ENCODE results near the gene ZNF598.

The ZNF598 gene

GRCh38 chr16:2009791-2010510 lies at the start of gene ZNF598:
ZNF598 (minus strand) TSS chr16:2009821.
- DNase-seq = peak; percentile 76 to 79

DNA sequence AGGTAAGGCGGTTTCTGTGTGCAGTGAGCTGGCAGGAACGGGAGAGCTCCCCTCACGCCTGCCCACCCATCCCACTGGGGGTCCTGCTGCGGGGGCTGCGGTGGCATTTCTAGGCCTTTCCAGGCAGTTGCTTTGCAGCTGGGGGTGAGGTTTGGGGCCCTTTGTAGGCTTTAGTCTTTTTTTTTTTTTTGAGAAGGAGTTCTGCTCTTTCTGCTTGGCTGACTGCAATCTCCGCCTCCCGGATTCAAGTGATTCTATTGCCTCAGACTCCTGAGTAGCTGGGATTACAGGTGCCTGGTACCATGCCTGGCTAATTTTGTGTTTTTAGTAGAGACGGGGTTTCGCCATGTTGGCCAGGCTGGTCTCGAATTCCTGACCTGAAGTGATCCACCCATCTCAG lies 49.3 kb upstream of the ZNF598 start:
- no peak for DNase-seq

DNA sequence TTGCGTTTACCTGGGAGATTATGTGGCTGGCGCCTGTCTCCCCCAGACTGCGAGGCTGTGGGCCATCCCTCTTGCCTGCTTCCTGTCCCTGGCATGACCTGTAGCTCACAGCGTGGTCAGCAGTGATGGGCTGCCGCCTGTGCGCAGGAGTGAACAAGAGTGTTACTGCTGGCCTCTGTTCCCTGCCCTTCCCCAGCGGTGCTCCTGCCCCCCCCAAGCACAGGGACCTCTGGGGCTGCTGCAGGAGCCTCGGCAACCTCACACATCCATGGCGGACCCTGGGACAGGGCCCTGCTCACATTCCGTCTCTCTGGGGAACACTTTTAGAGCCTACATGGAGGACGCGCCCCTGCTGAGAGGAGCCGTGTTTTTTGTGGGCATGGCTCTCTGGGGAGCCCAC lies 48.8 kb upstream of the ZNF598 start:
- no peak for DNase-seq

DNA sequence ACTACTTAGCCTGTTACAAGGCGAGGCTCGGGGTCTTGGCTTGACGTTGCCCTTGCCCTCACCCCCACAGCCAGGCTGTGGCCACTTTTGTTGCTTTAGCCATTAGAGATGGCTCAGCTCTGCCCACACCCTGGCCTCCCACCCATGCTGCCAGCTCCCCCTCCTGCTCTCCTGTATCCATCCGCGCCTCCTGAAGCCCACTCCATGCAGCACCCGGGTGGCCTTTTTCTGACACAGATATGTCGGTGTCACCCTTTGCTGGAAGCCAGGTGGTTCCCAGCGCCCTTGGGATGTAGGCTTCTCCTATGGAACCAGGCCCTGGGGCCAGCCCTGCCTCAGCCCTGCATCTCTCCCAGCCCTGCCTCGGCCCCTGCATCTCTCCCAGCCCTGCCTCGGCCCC lies 47.8 kb upstream of the ZNF598 start:
- no peak for DNase-seq

- no peak for DNase-seq
Observed at GRCh38 chr16:2056681-2057407, 47.2 kb upstream of the ZNF598 start.

DNA sequence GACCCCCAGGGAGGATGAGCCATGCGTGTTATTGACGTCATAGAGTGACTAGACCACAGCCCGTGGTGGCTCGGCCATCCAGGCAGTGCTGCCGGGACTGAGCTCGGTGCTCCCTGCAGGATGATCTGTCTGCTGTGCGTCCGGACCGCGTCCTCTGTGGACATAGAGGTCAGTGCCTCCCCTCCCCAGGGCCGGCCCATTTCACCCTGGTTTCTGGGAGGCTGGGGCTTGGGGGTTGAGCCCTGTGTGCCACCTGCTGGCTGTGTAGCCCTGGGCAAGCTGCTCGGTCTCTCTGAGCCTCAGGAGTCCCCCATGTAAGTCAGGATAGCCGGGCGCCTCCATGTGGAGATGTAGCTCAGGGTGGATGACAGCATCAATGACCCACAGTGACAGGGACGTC lies 46.5 kb upstream of the ZNF598 start:
- no peak for DNase-seq

DNA sequence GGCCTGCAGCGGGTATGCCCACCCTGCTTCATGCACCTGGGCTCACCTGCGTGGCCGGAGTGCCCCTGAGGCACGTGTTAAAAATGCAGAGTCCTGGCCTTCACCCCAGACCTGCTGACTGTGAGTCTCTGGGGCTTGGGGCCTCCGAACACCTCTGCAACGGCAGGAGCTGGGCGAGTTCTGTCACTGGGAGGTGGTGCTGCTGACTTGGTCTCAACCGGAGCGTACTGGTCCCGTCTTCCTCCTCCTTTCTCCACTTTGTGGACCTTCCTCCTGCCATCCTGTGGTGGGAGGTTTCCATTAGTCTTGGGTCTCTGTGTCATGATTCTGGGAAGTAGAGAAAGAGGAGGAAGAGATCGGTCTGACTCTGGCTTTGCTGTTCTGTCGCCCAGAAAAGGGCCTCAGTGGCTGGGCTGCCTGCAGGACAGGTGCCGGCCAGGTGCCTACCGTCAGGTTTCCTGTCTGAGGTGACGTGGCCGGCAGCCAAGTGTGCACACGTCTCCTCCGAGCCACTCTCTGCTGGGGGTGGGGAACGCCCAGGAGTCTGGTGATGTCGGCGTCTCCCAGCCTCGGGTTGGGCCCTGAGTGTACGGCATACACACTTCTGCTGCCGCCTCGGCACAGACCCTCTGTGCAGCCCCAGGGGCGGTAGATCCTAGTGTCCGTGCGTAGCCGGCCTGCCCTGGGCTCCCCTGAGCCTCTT lies 45.1 kb upstream of the ZNF598 start:
- no peak for DNase-seq

DNA sequence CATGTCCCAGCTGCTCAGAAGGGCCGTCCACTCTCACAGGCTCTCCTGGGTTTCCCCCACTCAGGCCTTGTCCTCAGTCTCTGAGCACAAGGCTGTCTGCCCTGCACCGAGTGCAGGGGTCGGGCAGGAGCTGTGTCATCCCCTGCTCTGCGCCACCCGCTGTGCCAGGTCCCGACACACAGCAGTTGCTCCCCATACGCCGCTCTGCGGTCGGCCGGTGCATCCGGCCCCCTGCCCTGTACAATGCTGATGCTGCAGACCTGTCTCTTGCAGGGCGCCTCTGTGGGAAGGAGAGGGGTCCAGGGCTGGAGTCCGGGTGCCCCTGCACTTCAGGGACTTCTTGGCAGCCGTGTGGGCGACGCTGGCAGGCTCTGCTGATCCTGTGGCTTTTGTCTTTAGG lies 44.3 kb upstream of the ZNF598 start:
- DNase-seq = no peak

DNA sequence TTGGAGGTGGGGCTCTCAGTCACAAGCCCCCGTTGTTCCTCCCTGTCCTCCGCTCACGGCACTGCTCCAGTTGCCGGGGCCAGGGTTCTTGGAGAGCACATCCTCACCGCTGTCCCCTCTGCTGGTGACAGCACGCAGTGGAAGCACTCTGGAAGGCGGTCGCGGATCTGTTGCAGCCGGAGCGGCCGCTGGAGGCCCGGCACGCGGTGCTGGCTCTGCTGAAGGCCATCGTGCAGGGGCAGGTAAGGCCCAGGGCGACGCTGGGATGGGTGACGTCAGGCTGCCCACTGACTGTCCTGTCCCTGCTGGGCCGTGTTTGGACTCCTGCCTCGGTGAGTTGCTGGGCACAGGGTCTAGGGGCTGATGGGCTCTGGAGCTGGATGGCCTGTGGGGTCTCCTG lies 43.6 kb upstream of the ZNF598 start:
- no peak for DNase-seq

- peak; percentile 25 to 29 for DNase-seq
Observed at GRCh38 chr16:2048116-2048543, 38.5 kb upstream of the ZNF598 start.

DNA sequence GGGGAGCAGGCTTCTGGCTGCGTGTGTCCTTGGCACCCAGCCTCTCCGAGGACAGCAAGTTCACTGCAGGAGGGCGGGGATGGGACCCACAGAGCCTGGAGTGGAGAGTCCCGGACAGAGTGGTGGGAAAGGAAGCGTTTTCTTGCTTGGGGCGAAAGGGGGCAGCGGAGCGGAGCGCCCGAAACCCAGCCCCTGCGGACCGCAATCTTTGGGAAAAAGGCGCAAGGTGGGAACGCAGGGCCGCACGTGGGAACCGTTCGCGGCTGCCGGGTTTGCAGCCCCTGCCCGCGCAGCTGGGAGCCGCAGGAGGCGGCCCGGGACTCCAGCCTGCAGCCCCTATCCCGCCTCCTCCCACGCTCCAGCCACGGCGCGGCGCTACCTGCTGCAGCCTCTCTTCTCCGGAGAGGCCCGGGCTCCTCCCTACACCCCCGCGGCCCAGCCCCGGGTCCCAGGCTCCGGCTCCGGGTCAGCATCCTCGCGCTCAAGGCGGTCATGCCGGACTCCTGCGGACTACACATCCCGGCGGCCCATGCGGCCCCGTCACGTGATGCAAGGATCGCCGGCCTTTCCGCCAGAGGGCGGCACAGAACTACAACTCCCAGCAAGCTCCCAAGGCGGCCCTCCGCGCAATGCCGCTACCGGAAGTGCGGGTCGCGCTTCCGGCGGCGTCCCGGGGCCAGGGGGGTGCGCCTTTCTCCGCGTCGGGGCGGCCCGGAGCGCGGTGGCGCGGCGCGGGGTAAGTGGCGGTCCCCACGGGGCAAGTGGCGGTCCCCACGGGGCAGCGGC lies 37.9 kb upstream of the ZNF598 start, which contains the start of the genes NTHL1 and TSC2:
NTHL1 (minus strand) TSS at position 505 of the 786 bp plus-strand sequence; CDS start at position 494, 11 bp downstream.
TSC2 (plus strand) TSS at position 656 of the 786 bp plus-strand sequence. CDS start 631 bp downstream, outside the sequence.
- DNase-seq = peak; percentile 94 to 96

- no peak for DNase-seq
Observed at GRCh38 chr16:2046893-2047329, 37.3 kb upstream of the ZNF598 start.

- DNase-seq = no peak
Observed at GRCh38 chr16:2045965-2046892, 36.6 kb upstream of the ZNF598 start.

- DNase-seq = no peak
Observed at GRCh38 chr16:2044541-2044940, 34.9 kb upstream of the ZNF598 start.

GRCh38 chr16:2043667-2044451 lies 34.2 kb upstream of the ZNF598 start:
- no peak for DNase-seq

DNA sequence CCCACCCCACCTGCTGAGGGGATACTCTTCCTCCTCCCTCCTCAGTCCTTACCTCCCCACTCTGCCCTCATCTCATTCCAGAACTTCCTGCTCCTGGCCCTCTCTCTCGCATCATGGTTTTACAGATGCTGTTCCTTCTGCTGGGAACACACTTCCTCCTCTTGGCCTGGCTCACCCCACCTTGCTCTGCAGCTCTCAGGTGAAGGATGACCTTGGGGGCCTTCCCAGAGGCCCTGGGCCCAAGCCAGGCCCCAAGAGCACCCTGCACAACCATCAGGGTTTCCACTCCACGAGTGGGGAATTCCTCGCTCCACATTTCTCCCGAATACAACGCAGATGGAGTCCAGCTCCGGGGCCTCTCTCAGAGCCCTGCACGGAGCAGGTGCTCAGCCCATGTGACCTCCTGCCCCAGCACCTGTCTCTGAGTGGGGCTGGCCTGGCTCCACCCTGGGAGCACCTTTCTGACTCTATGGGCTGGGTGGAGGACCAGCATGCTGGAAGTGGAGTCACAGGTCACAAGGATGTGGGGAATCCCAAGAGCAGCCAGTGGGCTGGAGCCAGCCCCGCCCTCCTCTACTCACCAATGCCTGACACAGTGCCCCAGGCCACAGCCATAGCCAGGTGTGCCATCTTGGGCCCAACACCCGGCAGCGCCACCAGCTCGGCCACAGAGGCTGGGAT lies 33.5 kb upstream of the ZNF598 start:
- DNase-seq = no peak

GRCh38 chr16:2042171-2042985 lies 32.8 kb upstream of the ZNF598 start:
- no peak for DNase-seq

DNA sequence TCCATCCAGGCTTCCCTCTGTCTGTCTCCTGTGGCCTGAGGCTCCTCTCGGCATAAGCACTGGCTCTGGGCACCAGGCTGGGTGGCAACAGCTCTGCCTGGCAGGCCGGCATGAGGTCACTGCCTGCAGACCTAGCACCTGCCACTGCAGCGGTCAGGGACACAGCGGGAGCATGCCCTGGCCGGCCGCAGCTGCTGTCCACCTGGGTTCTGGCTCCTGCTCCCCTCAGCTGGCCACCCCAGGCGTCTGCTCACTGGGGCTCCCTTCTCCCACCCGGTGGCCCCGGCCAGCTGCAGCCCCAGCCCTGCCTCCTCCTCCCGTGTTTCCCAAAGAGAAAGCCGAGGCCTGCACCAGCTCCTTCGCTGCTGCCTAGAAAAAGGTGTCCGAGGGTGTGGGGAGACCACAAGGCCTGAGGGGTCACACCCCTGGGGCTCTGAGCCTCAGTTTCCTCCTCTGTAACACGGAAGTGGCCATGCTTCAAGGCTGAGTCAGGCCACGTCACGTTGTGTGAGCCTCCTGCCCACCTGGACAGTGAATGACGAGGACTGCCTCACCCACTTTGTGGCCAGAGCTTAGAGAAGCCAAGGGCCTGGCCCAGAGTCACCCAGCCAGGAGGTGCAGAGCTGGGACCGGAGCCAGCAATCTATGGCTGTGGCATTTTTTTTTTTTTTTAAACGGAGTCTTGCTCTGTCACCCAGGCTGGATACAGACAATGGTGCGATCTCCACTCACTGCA lies 31.3 kb upstream of the ZNF598 start:
- no peak for DNase-seq
